IPS DF 6.9 (cell line): ENCODE data around the gene FTH1.
"Not testable (repeated sequence)": the region's sequence is repeated elsewhere in the genome, so short reads cannot be mapped to it uniquely, and the experiment has no call there.

Source experiments
- DNase-seq: peaks from one replicate; pipeline ENCODE4 v3.0.0-alpha.2; 2013; ENCODE audit warnings: low read depth, low spot score
- H3K27ac ChIP-seq: one replicate; pipeline ENCODE4 v1.5.1; 2013; ENCODE audit warnings: low read length, control low read depth
- H3K27me3 ChIP-seq: 2 replicates; pipeline ENCODE4 v1.6.1; 2013; ENCODE audit warnings: mild to moderate bottlenecking, low read length; ENCODE audit not compliant: control insufficient read depth, insufficient read depth
- H3K36me3 ChIP-seq: 2 replicates; pipeline ENCODE4 v1.6.1; 2013; ENCODE audit warnings: low read length; ENCODE audit not compliant: control insufficient read depth, insufficient read depth
- H3K4me1 ChIP-seq: 2 replicates; pipeline ENCODE4 v1.6.1; 2013; ENCODE audit warnings: low read length; ENCODE audit not compliant: control insufficient read depth, insufficient read depth
- H3K4me3 ChIP-seq: 2 replicates; pipeline ENCODE4 v1.5.1; 2013; ENCODE audit warnings: mild to moderate bottlenecking, low read length
- H3K9me3 ChIP-seq: 2 replicates; pipeline ENCODE4 v1.6.1; 2013; ENCODE audit warnings: low read length, inconsistent platforms; ENCODE audit not compliant: control insufficient read depth, insufficient read depth
- WGBS: extraction: QIAGEN DNeasy Blood & Tissue Kit; methylation state at CpG from one replicate; pipeline ENCODE4 v1.1.7; 2013; ENCODE audit warnings: mixed read lengths, missing lambda C conversion rate; ENCODE audit not compliant: insufficient read length, insufficient coverage; 5-methylcytosine and 5-hydroxymethylcytosine counted together

FTH1 gene

DNA sequence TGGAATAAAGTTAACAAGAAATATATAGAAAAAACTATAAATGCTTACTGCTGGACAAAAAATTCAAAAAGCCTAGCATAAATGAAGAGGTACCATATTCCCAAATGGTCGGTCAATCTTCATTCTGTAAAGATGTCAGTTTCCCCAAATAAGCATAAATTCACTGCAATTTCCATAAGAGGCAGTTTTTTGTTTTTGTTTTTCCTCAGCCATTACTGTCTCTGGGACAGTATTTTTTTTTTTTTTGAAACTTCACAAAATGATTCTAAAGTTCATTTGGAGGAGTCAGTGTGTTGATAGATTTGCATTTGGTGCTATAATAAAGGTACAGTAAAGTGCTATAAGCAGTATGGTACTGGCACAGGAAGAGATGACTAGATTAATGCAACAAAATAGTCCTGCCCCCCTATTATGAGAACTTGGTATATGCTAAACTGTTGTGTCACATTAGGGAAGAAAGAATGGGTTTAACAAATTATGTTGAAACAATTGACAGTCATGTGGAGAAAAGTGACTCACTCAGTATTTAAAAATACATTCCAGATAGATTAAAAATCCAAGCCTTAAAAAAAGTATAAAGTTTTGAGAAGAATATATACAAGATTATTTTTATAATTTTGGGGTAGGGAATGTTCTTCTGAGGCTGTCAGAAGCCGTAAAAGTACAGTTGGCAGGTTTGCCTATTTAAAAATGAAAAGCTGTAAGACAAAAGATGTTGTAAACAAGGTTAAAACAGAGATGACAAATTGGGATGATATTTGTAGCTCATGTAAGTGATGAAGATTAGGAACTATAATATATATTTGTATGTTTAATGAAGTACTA, 2.6 kb upstream of the FTH1 start:
- Histone ChIP-seq H3K9me3 (no peaks in the 10 kb centered on the region), H3K27ac (no peak overlapping the region), H3K27me3 (no peaks in the 10 kb centered on the region), H3K36me3 (peaks cover 5% of the 10 kb centered on the region; the same call in 1 of the 2 replicates), H3K4me1 (peaks cover 16% of the 10 kb centered on the region), H3K4me3 (no peak overlapping the region)
- no CpG with 5 or more reads among the region's 2 CpGs for WGBS
- no peak for DNase-seq

DNA sequence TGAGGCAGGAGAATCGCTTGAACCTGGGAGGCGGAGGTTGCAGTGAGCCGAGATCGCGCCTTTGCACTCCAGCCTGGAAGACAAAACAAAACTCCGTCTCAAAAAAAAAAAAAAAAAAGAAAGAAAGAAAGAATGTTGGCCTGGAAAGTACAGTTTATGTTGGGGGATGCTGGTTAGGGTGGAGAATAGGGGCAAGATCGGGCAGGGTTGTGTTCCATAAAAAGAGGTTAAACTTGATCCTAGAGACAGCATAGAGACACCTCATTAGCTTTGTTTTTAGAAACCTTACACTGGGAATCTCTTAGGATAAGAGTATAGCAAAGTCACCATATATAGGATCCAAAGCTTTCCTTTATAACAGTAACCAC, 1.9 kb upstream of the FTH1 start:
- Histone ChIP-seq H3K4me1 (peaks cover 16% of the 10 kb centered on the region), H3K27me3 (no peaks in the 10 kb centered on the region), H3K27ac (no peak overlapping the region), H3K4me3 (no peak overlapping the region), H3K9me3 (no peaks in the 10 kb centered on the region), H3K36me3 (peaks cover 10% of the 10 kb centered on the region; the same call in 1 of the 2 replicates)
- no peak for DNase-seq
- WGBS: no CpG with 5 or more reads among the region's 7 CpGs

DNA sequence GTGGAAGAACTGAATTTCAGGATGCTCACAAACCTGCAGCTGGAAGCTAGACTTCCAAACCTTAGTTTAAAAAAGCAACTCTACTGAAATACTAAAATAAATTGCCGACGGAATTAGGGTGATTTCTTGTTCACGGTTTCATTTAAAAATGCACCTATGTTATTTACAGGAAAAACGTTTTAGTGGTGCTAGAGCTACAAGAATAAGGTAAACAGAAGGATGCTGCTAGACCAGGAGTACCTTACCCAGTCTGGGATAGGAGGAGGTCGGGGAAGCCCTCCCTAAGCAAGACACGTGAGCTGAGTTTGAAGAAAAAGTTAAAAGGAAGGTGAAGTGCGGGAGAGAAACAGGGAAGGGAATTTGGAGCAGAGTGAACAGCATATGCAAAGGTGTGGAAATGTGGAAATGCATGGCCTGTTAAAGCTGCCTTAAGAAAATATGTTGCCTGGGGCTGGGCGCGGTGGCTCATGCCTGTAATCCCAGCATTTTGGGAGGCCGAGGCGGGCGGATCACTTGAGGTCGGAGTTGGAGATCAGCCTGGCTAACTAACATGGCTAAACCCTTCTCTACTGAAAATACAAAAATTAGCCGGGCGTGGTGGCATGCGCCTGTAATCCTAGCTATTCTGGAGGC, 1.4 kb upstream of the FTH1 start:
- H3K4me1 ChIP-seq: peaks cover 16% of the 10 kb centered on the region

DNA sequence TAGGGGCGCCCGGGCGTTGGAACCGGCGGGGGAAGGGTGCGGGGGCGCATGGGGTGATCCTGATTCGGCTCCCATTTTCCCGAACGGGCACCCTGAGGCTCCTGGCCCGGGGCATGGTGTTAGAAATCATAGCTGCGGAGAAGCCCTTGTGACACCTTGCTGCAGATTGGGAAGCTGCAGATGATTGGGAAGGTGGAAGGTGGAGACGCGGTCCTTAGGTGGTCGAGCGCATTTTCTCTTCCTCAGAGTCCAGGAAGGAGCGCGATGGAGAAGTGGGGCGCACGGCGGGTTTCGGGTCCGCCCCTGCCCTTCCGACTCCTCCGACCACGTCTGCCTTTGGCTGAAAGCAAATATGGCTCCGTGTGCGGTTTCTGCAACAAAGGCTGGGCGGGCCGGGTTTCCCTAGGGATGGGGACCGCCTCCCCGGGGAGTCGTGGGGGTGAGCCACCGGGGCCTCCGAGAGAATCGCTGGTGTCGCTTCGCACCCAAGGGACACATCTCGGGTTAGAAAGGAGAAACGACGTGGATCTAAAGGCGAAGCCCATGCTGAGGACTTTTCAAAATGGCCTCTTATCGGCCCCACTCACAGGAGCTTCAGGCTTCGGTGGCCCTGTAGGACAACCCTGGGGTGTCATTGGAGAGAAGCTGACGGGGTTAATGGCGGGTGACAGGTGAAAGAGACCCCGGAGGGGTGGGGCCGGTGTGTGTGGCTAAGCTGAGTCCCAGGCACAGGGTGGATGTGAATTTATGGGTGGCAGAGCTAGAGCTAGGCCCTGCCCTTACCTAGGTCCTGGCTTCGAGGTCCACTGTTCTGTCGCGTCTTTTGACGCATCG, 707 bp upstream of the FTH1 start:
- DNase-seq: no peak
- H3K36me3 ChIP-seq: peaks cover 19% of the 10 kb centered on the region; the same call in 1 of the 2 replicates
- WGBS: no CpG with 5 or more reads among the region's 53 CpGs
- H3K4me1 ChIP-seq: peaks cover 11% of the 10 kb centered on the region
- H3K4me3 ChIP-seq: peak overlapping the region; percentile 99; the same call in 1 of the 2 replicates
- H3K27me3 ChIP-seq: no peaks in the 10 kb centered on the region
- no peaks in the 10 kb centered on the region for H3K9me3 ChIP-seq
- no peak overlapping the region for H3K27ac ChIP-seq

More for the DNA sequence above, 1.4 kb upstream of the FTH1 start:
- peaks cover 13% of the 10 kb centered on the region; the same call in 1 of the 2 replicates for H3K36me3 ChIP-seq
- no peaks in the 10 kb centered on the region for H3K27me3 ChIP-seq
- WGBS: 100% methylated on average over 1 of the region's 16 CpGs
- no peaks in the 10 kb centered on the region for H3K9me3 ChIP-seq
- DNase-seq: no peak
- no peak overlapping the region for H3K27ac ChIP-seq
- no peak overlapping the region for H3K4me3 ChIP-seq

DNA sequence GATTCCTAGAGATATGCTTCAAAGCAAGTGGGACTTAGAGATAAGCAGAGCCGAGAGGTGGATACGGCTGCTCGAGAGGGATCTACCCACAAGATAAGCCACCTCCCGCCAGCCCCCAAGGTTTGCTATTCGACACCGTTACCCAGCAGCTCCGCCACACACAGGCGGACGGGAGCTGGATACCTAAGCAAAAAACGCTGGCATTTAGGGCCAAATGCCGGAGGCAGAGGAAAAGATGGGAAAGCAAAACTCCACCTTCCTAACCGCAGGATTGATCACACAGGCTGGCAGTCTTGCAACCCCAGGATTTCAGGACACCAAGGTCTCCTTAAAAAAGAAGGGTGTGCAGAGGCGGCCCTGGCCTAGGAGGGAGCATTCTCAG, 709 bp downstream of the FTH1 start:
- DNase-seq: no peak
- peak overlapping the region; percentile 99 for H3K4me3 ChIP-seq
- no peaks in the 10 kb centered on the region for H3K9me3 ChIP-seq
- H3K27me3 ChIP-seq: no peaks in the 10 kb centered on the region
- peaks cover 19% of the 10 kb centered on the region; the same call in 1 of the 2 replicates for H3K36me3 ChIP-seq
- peaks cover 7% of the 10 kb centered on the region; the same call in 1 of the 2 replicates for H3K4me1 ChIP-seq
- H3K27ac ChIP-seq: no peak overlapping the region
- WGBS: no CpG with 5 or more reads among the region's 13 CpGs

DNA sequence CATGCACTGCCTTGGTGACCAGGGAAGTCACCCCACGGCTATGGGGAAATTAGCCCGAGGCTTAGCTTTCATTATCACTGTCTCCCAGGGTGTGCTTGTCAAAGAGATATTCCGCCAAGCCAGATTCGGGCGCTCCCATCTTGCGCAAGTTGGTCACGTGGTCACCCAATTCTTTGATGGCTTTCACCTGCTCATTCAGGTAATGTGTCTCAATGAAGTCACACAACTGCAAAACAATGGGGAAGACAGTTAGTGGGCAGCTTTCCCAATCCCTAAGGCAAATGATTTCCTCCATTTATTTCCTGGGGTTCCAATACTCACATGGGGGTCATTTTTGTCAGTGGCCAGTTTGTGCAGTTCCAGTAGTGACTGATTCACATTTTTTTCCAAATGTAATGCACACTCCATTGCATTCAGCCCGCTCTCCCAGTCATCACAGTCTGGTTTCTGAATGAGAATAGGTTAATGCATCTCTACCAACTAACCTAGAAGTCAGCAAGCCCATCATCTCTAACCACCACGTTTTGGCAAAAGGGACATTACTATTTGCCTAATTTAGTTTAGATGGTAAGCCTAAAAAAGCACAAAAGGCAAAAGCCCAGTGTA, 2.7 kb downstream of the FTH1 start:
- not testable (repeated sequence) for H3K27me3 ChIP-seq, H3K4me1 ChIP-seq, H3K27ac ChIP-seq, H3K4me3 ChIP-seq, H3K9me3 ChIP-seq, DNase-seq
- peaks cover 19% of the 10 kb centered on the region; the same call in 1 of the 2 replicates for H3K36me3 ChIP-seq
- no CpG with 5 or more reads among the region's 9 CpGs for WGBS

DNA sequence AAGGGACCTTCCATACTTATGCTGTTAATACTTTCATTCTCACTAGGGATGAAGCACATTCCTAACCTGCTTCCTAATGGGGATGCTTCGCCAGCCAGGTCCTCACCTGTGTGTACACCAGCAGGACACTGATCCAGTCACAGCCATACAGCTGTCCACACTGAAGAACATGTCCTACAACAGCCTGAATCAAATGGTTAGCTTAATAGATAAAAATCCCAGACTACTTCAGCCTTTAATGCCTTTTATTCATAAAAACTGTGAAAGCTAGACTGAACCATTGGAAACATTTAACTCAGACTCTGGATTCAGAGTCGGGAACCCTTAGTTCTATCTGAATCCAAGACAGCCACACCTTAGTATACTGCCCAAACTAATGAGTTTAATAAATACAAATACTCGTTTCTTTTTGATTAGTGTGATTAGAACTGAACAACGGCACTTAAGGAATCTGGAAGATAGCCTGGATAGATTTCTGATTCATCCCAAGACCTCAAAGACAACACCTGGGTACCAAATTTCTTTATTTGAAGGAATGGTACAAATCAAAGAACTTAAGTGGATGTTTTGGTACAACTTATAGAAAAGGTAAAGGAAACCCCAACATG, 3.3 kb downstream of the FTH1 start:
- no peaks in the 10 kb centered on the region for H3K27me3 ChIP-seq
- no peak overlapping the region for H3K27ac ChIP-seq
- peaks cover 4% of the 10 kb centered on the region; the same call in 1 of the 2 replicates for H3K4me1 ChIP-seq
- no CpG with 5 or more reads among the region's 4 CpGs for WGBS
- no peak overlapping the region for H3K4me3 ChIP-seq
- H3K9me3 ChIP-seq: no peaks in the 10 kb centered on the region
- DNase-seq: no peak
- H3K36me3 ChIP-seq: peaks cover 19% of the 10 kb centered on the region; the same call in 1 of the 2 replicates

DNA sequence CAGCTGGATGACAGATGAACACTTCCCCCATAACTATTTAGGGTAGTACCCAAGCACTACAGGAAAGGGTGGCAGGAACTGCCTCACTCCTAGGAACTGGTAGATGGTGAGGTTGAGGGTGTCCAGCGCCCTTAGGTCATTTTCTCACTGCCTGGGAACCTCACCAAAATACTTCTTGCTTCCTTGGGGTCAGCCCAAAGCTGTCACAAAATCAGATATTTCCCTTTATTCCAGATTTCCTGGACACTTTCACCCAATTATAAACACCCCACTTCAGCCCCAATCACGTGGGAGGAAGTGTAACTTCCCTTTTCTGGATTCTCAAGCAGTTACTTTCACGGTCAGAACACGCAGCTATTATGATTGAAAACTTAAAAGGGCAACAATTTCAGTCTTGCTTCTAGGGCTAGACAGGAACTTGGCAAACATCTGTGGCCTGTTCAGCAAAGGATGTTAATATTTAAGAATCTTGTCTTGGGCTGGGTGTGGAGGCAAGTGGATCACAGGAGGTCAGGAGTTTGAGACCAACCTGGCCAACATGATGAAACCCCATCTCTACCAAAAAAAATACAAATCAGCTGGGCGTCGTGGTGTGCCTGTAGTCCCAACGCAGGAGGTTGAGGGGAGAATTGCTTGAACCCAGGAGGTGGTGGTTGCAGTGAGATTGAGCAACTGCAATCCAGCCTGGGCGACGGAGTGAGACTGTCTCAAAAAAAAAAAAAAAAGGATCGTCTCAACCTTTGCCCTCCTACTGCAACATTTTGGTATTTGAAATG, 4.0 kb downstream of the FTH1 start:
- Histone ChIP-seq H3K4me1 (peaks cover under 1% of the 10 kb centered on the region; the same call in 1 of the 2 replicates), H3K27me3 (no peaks in the 10 kb centered on the region), H3K27ac (no peak overlapping the region), H3K36me3 (peaks cover 19% of the 10 kb centered on the region; the same call in 1 of the 2 replicates), H3K9me3 (no peaks in the 10 kb centered on the region), H3K4me3 (no peak overlapping the region)
- DNase-seq: no peak
- no CpG with 5 or more reads among the region's 10 CpGs for WGBS

DNA sequence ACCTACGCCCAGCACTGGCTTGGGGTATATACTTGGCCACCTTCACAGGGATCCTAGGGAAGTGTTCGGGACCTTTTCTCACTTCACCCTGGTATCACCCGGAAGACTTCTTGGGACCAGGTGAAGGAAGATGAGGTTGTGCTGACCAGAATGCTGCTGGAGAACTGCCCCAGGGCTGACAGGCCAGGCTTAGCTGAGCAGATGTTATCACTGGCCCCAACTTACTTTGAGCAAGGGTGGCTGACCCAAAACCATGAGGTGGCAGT, 4.5 kb downstream of the FTH1 start:
- no peaks in the 10 kb centered on the region for H3K9me3 ChIP-seq
- no peak for DNase-seq
- no peaks in the 10 kb centered on the region for H3K27me3 ChIP-seq
- H3K4me1 ChIP-seq: no peaks in the 10 kb centered on the region
- no peak overlapping the region for H3K27ac ChIP-seq
- peaks cover 19% of the 10 kb centered on the region; the same call in 1 of the 2 replicates for H3K36me3 ChIP-seq
- no peak overlapping the region for H3K4me3 ChIP-seq
- no CpG with 5 or more reads among the region's 3 CpGs for WGBS
